Heart left ventricle (tissue), 16 donors: ENCODE measurements around the gene TEDC2. TPM values are rescaled to one million over a fixed set of nuclear protein-coding genes. Genes with fewer than 3 reads are reported as not detected.
"Not testable (repeated sequence)": the region's sequence is repeated elsewhere in the genome, so short reads cannot be mapped to it uniquely, and the experiment has no call there.

Experiments
- ATAC-seq, 4 donors: fragments of 200-7000 bp; cut with Tn5 transposase; one replicate each; pipeline ENCODE4 v1.9.1; 2020 to 2022; ENCODE audit warnings: moderate library complexity in 4 of 4, mild to moderate bottlenecking in 3 of 4, moderate number of reproducible peaks in 1 of 4
- DNase-seq, 5 donors: peaks; one replicate each; pipeline ENCODE4 v3.0.0-alpha.2; 2020
- H3K27ac ChIP-seq, 12 donors: fragments of 200-600 bp; sonication (generic) in 4 of 12; one replicate each; pipeline versions ENCODE4 v1.5.0 to v1.8.0; 2016 to 2022; ENCODE audit warnings: mild to moderate bottlenecking in 2 of 12
- H3K27me3 ChIP-seq, 9 donors: fragments of 200-600 bp; sonication (generic) in 2 of 9; one replicate each; pipeline versions ENCODE4 v1.5.1 to v1.8.0; 2016 to 2022; ENCODE audit warnings: mild to moderate bottlenecking in 3 of 9
- H3K36me3 ChIP-seq, 9 donors: fragments of 200-600 bp; sonication (generic) in 2 of 9; one replicate each; pipeline versions ENCODE4 v1.5.0 to v1.8.0; 2018 to 2022; ENCODE audit warnings: mild to moderate bottlenecking in 2 of 9
- H3K4me1 ChIP-seq, 12 donors: fragments of 200-600 bp; sonication (generic) in 4 of 12; one replicate each; pipeline versions ENCODE4 v1.5.0 to v1.8.0; 2016 to 2022; ENCODE audit warnings: mild to moderate bottlenecking in 3 of 12
- H3K4me3 ChIP-seq, 12 donors: fragments of 200-600 bp; sonication (generic) in 4 of 12; one replicate each; pipeline versions ENCODE4 v1.5.0 to v1.8.0; 2017 to 2022; ENCODE audit warnings: mild to moderate bottlenecking in 9 of 12, moderate library complexity in 4 of 12
- H3K9me3 ChIP-seq, 12 donors: fragments of 200-600 bp; sonication (generic) in 4 of 12; one replicate each; pipeline versions ENCODE4 v1.5.0 to v1.8.0; 2016 to 2022; ENCODE audit warnings: mild to moderate bottlenecking in 1 of 12
- POLR2A ChIP-seq, 2 donors: fragments of 450-650 bp; IDR thresholded peaks; one replicate each; pipeline ENCODE4 v1.6.1; 2017; ENCODE audit warnings: antibody characterized with exemption in 2 of 2, mild to moderate bottlenecking in 2 of 2, moderate library complexity in 2 of 2
- WGBS, 4 donors: extraction: QIAGEN DNeasy Blood & Tissue Kit in 2 of 4; methylation state at CpG; one replicate each; pipeline versions ENCODE4 v1.1.5 to v1.1.7; 2013 to 2018; 5-methylcytosine and 5-hydroxymethylcytosine counted together
- intact Hi-C, 10 donors: fragments of 100-400 bp; cut with DNase I; formaldehyde crosslinking; loops; one replicate each; pipeline versions ENCODE4 v1.11.1 to v1.14.2; 2022
- polyA plus RNA-seq, 2 donors: library from polyadenylated mRNA; stranded (reverse); fragments of 200-250 nt; gene quantifications; one replicate each; pipeline ENCODE4 v1.2.3, GENCODE V29; 2013
- total RNA-seq, 9 donors: library from RNA; depleted of rRNA in 2 of 9; stranded (reverse); fragments of >200 nt in 2 of 9; fragmentation: NEBNext Ultra II Directional in 3 of 9; extraction: Animal tissue kit (Norgen Biotek cat#: 25700) in 3 of 9; gene quantifications; one replicate each; pipeline versions ENCODE4 v1.1.0 to v1.2.4, GENCODE V29; 2016 to 2023
- TF ChIP-seq, protein P1 (sequence below), 12 donors: fragments of 200-600 bp; sonication (generic) in 4 of 12; IDR thresholded peaks; one replicate each; pipeline versions ENCODE4 v1.5.0 to v1.8.0; 2018 to 2022; ENCODE audit warnings: antibody characterized with exemption in 12 of 12, mild to moderate bottlenecking in 5 of 12
- donor health status: ischemic (EF 13 %, LVEDD 7.1; RV severe dilation, severe dysfunction).
- donor health status: healthy with polysubstance abuse.
- donor health status: DM: no; HTN: yes; CAD: no.
- donor health status: DM: no; HTN: no; CAD: no.
- donor health status: ischemic (EF 25% LVEDD 6.9; RV normal size, moderate dysfunction).
- donor health status: ischemic (EF 25% LVEDD 5.7; RV mildly dilated, moderate dysfunction).
- donor health status: healthy.
- donor health status: DM: yes; HTN: yes; CAD: no.
- donor health status: ischemic (EF 35%, LVEDD 5.7; RV mildly dilated, moderate dysfunction).
- donor health status: nonischemic (EF 11% LVEDD 7.7; RV severe dilation, severe dysfunction).
- donor health status: DM: yes; HTN: yes; CAD: no.
- donor health status: PGD.
- donor health status: ischemic (EF 29% LVEDD 5.4; RV normal size, mild dysfunction).
- donor health status: nonischemic (EF 23%, LVEDD 6.1; RV moderate dilation, normal function).

TEDC2 gene
- total and polyA plus RNA-seq, 11 donors = 0.46 to 4.9 (median 1.2) TPM; not detected in 1

DNA sequence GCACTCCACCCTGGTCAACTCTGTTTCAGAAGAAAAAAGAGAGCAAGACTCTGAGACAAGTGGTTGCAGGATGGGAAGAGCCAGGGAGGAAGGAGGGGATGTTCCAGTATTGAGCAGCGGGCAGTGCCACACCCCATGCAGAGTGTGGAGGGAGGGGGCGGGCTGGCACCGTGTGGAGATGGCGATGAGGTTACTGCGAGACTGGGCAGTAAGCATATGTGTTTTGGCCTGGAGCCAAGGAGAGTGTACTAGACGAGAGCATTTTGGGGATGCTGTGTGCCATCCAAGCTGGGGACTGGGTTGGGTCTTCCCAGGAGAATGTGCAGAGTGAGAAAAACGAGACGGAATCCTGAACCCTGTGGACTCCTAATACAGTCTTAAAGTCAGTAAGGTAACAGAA is 18.4 kb downstream of the TEDC2 start:
- Histone ChIP-seq H3K27ac (no peak overlapping the region), H3K27me3 (peaks cover 0 to 4% (median 3%) of the 10 kb centered on the region in 9 donors), H3K4me1 (peaks cover 5 to 40% (median 23%) of the 10 kb centered on the region in 12 donors), H3K4me3 (no peak overlapping the region), H3K9me3 (no peaks in the 10 kb centered on the region), H3K36me3 (no peaks in the 10 kb centered on the region)
- intact Hi-C loops = no loop called here
- TF ChIP-seq, protein P1, sequence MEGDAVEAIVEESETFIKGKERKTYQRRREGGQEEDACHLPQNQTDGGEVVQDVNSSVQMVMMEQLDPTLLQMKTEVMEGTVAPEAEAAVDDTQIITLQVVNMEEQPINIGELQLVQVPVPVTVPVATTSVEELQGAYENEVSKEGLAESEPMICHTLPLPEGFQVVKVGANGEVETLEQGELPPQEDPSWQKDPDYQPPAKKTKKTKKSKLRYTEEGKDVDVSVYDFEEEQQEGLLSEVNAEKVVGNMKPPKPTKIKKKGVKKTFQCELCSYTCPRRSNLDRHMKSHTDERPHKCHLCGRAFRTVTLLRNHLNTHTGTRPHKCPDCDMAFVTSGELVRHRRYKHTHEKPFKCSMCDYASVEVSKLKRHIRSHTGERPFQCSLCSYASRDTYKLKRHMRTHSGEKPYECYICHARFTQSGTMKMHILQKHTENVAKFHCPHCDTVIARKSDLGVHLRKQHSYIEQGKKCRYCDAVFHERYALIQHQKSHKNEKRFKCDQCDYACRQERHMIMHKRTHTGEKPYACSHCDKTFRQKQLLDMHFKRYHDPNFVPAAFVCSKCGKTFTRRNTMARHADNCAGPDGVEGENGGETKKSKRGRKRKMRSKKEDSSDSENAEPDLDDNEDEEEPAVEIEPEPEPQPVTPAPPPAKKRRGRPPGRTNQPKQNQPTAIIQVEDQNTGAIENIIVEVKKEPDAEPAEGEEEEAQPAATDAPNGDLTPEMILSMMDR (IDR thresholded peaks at IDR 0.05) = no peak
- no peak for TF ChIP-seq POLR2A (IDR thresholded peaks at IDR 0.05)
- 83 to 91% (median 84%) methylated on average over 8 of the region's 8 CpGs for WGBS, 4 donors
- ATAC-seq (no peak), DNase-seq (no peak)

DNA sequence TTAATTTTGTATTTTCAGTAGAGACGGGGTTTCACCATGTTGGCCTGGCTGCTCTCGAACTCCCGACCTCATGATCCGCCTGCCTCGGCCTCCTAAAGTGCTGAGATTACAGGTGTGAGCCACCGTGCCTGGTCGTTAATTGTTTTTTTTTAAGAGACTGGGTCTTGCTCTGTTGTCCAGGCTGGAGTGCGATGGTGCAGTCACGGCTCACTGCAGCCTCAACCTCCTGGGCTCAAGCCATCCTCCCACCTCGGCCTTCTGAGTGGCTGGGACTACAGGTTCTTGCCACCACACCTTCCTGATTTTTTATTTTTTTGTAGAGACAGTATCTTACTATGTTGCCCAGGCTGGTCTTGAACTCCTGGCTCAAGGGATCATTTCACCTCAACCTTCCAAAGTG is 20.1 kb downstream of the TEDC2 start:
- peaks cover 0 to 30% (median 17%) of the 10 kb centered on the region in 12 donors for H3K4me1 ChIP-seq
- not testable (repeated sequence) for DNase-seq, H3K27ac ChIP-seq, H3K9me3 ChIP-seq, H3K36me3 ChIP-seq, H3K4me3 ChIP-seq, ATAC-seq, H3K27me3 ChIP-seq
- intact Hi-C loops = loop anchor here in 1 of 10 donors (5.0 kb wide), 1 partner anchor 48 kb away; no protein-coding TSS in a partner anchor
- WGBS, 4 donors = 95 to 98% (median 95%) methylated on average over 10 of the region's 10 CpGs

DNA sequence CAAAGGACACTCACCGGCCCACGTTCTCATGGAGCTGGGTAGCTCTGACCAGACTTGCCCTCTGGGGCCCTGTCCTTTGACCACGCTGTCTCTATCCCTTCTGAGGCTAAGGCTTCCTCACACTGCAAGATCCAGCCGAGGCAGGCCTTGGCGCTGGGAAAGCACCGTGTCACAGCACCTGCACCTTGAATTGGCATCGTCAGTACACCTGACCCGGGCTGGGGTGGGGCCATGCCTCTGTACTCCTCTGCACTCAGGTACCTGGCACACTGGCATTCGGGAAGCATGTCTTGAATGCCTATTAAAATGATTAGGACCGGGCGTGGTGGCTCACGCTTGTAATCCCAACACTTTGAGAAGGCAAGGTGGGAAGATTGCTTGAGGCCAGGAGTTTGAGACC is 21.0 kb downstream of the TEDC2 start:
- intact Hi-C loops = loop anchor here in 1 of 10 donors (5.0 kb wide), 1 partner anchor 49 kb away; no protein-coding TSS in a partner anchor
- 86 to 94% (median 90%) methylated on average over 12 of the region's 12 CpGs for WGBS, 4 donors

DNA sequence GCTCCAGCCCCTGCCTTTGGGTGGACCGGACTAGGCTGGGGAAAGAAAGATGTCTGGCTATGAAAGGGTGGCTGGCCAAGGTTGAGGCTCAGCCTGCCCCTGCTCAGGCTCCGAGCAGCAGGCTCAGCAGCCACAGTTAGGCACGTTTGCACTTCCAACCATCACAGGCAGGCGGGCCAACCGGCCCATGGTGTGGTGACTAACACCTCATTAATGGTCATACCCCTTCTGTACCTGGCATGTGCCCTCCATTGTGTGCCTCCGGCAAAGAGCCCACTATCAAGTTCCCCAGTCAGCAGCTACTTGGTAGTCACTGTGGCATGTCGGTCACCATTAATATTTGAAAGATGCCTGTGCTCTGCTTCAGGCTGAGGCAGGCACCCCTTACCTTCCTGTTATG is 21.8 kb downstream of the TEDC2 start:
- no peak overlapping the region for H3K27ac ChIP-seq
- H3K36me3 ChIP-seq = no peaks in the 10 kb centered on the region
- ATAC-seq (no peak), DNase-seq (no peak)
- H3K27me3 ChIP-seq = no peaks in the 10 kb centered on the region
- 73 to 96% (median 78%) methylated on average over 5 to 7 of the region's 7 CpGs for WGBS, 4 donors
- intact Hi-C loops = loop anchor here in 1 of 10 donors (5.0 kb wide), 1 partner anchor 49 kb away; no protein-coding TSS in a partner anchor
- peaks cover 0 to 30% (median 18%) of the 10 kb centered on the region in 12 donors for H3K4me1 ChIP-seq
- no peak for TF ChIP-seq POLR2A (IDR thresholded peaks at IDR 0.05)
- TF ChIP-seq, protein P1 (IDR thresholded peaks at IDR 0.05) = no peak
- H3K4me3 ChIP-seq = no peak overlapping the region
- no peaks in the 10 kb centered on the region for H3K9me3 ChIP-seq

More for the DNA sequence above, 21.0 kb downstream of the TEDC2 start:
- Histone ChIP-seq H3K9me3 (no peaks in the 10 kb centered on the region), H3K4me1 (peaks cover 0 to 27% (median 14%) of the 10 kb centered on the region in 12 donors), H3K27me3 (no peaks in the 10 kb centered on the region), H3K27ac (no peak overlapping the region), H3K36me3 (no peaks in the 10 kb centered on the region), H3K4me3 (no peak overlapping the region)
- no peak for ATAC-seq
- DNase-seq = no peak
- TF ChIP-seq, protein P1 (IDR thresholded peaks at IDR 0.05) = no peak
- no peak for TF ChIP-seq POLR2A (IDR thresholded peaks at IDR 0.05)

DNA sequence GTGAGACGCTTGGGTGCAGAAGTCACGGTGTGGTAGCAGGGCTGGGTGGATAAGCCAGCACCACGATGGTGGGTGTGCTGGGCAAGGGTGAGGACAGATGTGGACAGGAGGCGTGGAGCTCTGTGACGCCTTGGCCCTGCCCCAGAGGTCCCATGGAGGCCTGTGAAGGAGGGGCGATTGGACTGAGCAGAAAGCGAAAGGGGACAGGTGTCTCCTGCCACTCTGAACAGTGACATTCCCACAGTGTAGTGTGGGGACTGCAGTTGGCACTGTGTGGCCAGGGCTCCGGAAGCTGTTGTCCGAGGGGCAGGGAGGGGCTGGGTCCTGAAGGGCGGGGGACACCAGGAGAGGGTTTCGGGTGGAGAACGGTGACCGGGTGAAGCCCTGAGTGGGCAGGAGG is 22.3 kb downstream of the TEDC2 start:
- no peaks in the 10 kb centered on the region for H3K27me3 ChIP-seq
- no peak overlapping the region for H3K4me3 ChIP-seq
- peak overlapping the region in 2 of 12 donors; percentile 15 to 82 for H3K27ac ChIP-seq
- DNase-seq (peak in 1 of 5 donors; percentile 27), ATAC-seq (no peak)
- WGBS, 4 donors = 74 to 80% (median 76%) methylated on average over 13 of the region's 13 CpGs
- no peaks in the 10 kb centered on the region for H3K9me3 ChIP-seq
- H3K36me3 ChIP-seq = no peaks in the 10 kb centered on the region
- intact Hi-C loops = loop anchor here in 1 of 10 donors (5.0 kb wide), 1 partner anchor 50 kb away; no protein-coding TSS in a partner anchor
- peaks cover 0 to 35% (median 22%) of the 10 kb centered on the region in 12 donors for H3K4me1 ChIP-seq
- TF ChIP-seq, protein P1 (IDR thresholded peaks at IDR 0.05) = no peak
- TF ChIP-seq POLR2A (IDR thresholded peaks at IDR 0.05) = no peak
